Measurements from ENCODE around the gene SELENOP.

SELENOP gene

GRCh38 chr5:42798284-42799240, 13.1 kb downstream of the SELENOP start:
- no peak overlapping the region for H3K27ac ChIP-seq (ENCODE audit: insufficient read depth, low read depth, low read length, poor library complexity, severe bottlenecking)
- H3K9me3 ChIP-seq (ENCODE audit: control insufficient read depth, low read length), result no peaks in the 10 kb centered on the region
- no peaks in the 10 kb centered on the region for H3K4me1 ChIP-seq (ENCODE audit: control insufficient read depth, insufficient read depth, low read length)
- no peak overlapping the region for H3K4me3 ChIP-seq (ENCODE audit: insufficient read depth, low read depth, low read length)
- H3K36me3 ChIP-seq (ENCODE audit: control insufficient read depth, insufficient read depth, low read length), result no peaks in the 10 kb centered on the region
- 97 to 100% methylated on average over 5 of the region's 6 CpGs for WGBS, 2 experiments
- no peaks in the 10 kb centered on the region for H3K27me3 ChIP-seq (ENCODE audit: control insufficient read depth, insufficient read depth, low read length, poor library complexity, severe bottlenecking)

DNA sequence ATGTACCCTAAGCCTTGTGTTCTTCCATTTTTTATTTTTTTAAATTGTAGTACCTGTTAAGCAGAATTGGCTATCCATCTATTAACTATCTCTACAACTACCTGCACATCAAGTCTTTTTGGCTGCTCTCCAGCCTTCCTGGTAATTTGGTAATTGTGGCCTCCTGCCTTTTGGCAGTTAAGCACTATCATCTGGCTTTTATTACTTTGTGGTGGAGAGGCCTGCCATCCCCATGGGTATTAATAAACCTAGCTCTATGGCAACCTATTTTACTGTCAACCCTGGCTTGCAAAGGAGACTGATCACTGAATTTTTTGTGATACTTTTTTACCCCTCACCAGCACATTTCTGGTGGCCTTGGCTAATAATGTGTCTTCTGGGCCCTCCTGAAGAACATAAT, 20.5 kb downstream of the SELENOP start:
- no peaks in the 10 kb centered on the region for H3K4me1 ChIP-seq (ENCODE audit: control insufficient read depth, insufficient read depth, low read length)
- no peaks in the 10 kb centered on the region for H3K27me3 ChIP-seq (ENCODE audit: control insufficient read depth, insufficient read depth, low read length, poor library complexity, severe bottlenecking)
- H3K36me3 ChIP-seq (ENCODE audit: control insufficient read depth, insufficient read depth, low read length), result no peaks in the 10 kb centered on the region
- no peak overlapping the region for H3K27ac ChIP-seq (ENCODE audit: insufficient read depth, low read depth, low read length, poor library complexity, severe bottlenecking)
- no peak overlapping the region for H3K4me3 ChIP-seq (ENCODE audit: insufficient read depth, low read depth, low read length)
- no peaks in the 10 kb centered on the region for H3K9me3 ChIP-seq (ENCODE audit: control insufficient read depth, low read length)

DNA sequence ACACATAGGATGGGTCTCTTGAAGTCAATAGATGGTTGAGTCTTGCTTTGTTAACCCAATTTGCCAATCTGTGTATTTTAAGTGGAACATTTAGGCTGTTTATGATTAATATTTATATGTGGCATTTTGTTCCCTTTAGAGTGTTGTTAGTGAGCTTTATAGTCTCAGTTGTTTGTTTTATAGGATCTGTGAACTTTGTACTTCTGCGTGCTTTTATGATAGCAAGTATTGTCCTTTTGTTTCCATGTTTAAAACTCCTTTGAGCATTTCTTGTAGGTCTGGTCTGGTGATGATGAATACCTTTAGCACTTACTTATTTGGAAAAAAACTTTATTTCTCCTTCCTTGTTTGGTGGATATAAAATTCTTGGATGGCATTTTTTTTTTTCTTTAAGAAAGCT, 23.8 kb downstream of the SELENOP start:
- no peaks in the 10 kb centered on the region for H3K36me3 ChIP-seq (ENCODE audit: control insufficient read depth, insufficient read depth, low read length)
- H3K27ac ChIP-seq (ENCODE audit: insufficient read depth, low read depth, low read length, poor library complexity, severe bottlenecking), result no peak overlapping the region
- no peaks in the 10 kb centered on the region for H3K27me3 ChIP-seq (ENCODE audit: control insufficient read depth, insufficient read depth, low read length, poor library complexity, severe bottlenecking)
- no peaks in the 10 kb centered on the region for H3K9me3 ChIP-seq (ENCODE audit: control insufficient read depth, low read length)
- 100% methylated on average over 1 of the region's 1 CpG for WGBS, 2 experiments
- no peak overlapping the region for H3K4me3 ChIP-seq (ENCODE audit: insufficient read depth, low read depth, low read length)
- H3K4me1 ChIP-seq (ENCODE audit: control insufficient read depth, insufficient read depth, low read length), result no peaks in the 10 kb centered on the region

DNA sequence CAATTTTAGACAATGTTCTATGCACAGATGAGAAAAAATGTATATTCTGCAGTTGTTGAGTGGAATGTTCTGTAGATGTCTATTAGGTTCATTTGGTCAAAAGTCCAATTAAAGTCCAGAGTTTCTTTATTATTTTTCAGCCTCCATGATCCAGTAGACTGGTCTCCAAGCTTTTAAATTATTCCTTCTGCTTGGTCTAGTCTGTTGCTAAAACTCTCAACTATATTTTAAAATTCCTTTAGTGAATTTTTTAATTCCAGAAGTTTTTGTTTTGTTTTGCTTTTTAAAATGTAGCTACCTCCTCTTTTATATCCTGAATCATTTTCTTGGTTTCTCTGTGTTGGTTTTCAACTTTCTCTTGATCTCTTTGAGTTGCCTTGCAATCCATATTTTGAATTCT, 24.6 kb downstream of the SELENOP start:
- no peak overlapping the region for H3K27ac ChIP-seq (ENCODE audit: insufficient read depth, low read depth, low read length, poor library complexity, severe bottlenecking)
- no peaks in the 10 kb centered on the region for H3K36me3 ChIP-seq (ENCODE audit: control insufficient read depth, insufficient read depth, low read length)
- no peaks in the 10 kb centered on the region for H3K27me3 ChIP-seq (ENCODE audit: control insufficient read depth, insufficient read depth, low read length, poor library complexity, severe bottlenecking)
- no peaks in the 10 kb centered on the region for H3K4me1 ChIP-seq (ENCODE audit: control insufficient read depth, insufficient read depth, low read length)
- H3K4me3 ChIP-seq (ENCODE audit: insufficient read depth, low read depth, low read length), result no peak overlapping the region
- no peaks in the 10 kb centered on the region for H3K9me3 ChIP-seq (ENCODE audit: control insufficient read depth, low read length)

DNA sequence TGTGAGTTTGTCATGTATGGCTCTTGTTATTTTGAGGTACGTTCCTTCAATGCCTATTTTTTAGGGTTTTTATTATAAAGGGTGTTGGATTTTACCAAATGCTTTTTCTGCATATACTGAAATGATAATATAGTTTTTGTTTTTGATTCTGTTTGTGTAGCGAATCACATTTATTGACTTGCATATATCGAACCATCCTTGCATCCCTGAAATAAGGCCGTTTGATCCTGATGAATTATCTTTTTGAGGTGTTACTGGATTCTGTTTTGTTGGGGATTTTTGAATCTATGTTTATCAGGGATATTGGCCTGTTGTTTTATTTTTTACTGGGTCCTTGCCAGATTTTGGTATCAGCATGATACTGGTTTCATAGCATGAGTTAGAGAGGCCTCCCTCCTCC, 25.9 kb downstream of the SELENOP start:
- Histone ChIP-seq H3K9me3 (ENCODE audit: control insufficient read depth, low read length) (no peaks in the 10 kb centered on the region), H3K4me3 (ENCODE audit: insufficient read depth, low read depth, low read length) (no peak overlapping the region), H3K27me3 (ENCODE audit: control insufficient read depth, insufficient read depth, low read length, poor library complexity, severe bottlenecking) (no peaks in the 10 kb centered on the region), H3K36me3 (ENCODE audit: control insufficient read depth, insufficient read depth, low read length) (no peaks in the 10 kb centered on the region), H3K4me1 (ENCODE audit: control insufficient read depth, insufficient read depth, low read length) (no peaks in the 10 kb centered on the region), H3K27ac (ENCODE audit: insufficient read depth, low read depth, low read length, poor library complexity, severe bottlenecking) (no peak overlapping the region)
- WGBS, 2 experiments, result 90 to 92% methylated on average over 4 of the region's 4 CpGs

DNA sequence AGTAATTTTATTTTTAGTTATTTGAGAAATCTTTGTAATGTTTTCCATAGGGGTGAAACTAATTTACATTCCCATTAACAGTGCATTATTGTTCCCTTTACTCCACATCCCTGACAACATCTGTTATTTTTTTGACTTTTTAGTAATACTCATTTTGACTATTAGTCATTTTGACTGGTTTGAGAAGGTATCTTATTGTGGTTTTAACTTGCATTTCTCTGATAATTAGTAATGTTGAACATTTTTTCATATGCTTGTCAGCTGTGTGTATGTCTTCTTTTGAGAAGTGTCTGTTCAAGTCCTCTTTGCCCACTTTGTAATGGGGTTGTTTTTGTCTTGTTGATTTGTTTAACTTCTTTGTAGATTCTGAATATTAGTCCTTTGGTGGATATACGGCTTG, 27.6 kb downstream of the SELENOP start:
- no peaks in the 10 kb centered on the region for H3K9me3 ChIP-seq (ENCODE audit: control insufficient read depth, low read length)
- H3K4me3 ChIP-seq (ENCODE audit: insufficient read depth, low read depth, low read length), result no peak overlapping the region
- no peak overlapping the region for H3K27ac ChIP-seq (ENCODE audit: insufficient read depth, low read depth, low read length, poor library complexity, severe bottlenecking)
- no peaks in the 10 kb centered on the region for H3K27me3 ChIP-seq (ENCODE audit: control insufficient read depth, insufficient read depth, low read length, poor library complexity, severe bottlenecking)
- H3K36me3 ChIP-seq (ENCODE audit: control insufficient read depth, insufficient read depth, low read length), result no peaks in the 10 kb centered on the region
- WGBS, 2 experiments, result 88 to 92% methylated on average over 1 of the region's 1 CpG
- no peaks in the 10 kb centered on the region for H3K4me1 ChIP-seq (ENCODE audit: control insufficient read depth, insufficient read depth, low read length)

DNA sequence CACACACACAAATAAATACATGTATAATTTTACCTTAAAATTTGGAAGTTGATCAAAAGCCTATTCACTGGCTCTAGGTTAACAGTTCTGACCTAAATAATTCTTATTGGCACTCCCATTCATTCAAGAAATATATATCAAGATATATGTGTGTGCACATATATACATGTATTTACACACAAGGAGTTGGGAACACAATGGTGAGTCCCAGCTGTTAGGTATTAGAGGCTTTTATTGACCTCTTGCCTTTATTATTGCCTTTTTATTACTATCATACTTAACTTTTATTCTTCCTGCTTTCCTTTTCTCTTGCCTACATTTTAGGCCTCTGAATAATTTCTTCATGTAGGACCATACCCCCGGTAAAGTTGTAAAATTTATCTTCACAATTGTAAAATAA, 30.1 kb downstream of the SELENOP start:
- 96 to 97% methylated on average over 1 of the region's 1 CpG for WGBS, 2 experiments
- Histone ChIP-seq H3K27me3 (ENCODE audit: control insufficient read depth, insufficient read depth, low read length, poor library complexity, severe bottlenecking) (no peaks in the 10 kb centered on the region), H3K27ac (ENCODE audit: insufficient read depth, low read depth, low read length, poor library complexity, severe bottlenecking) (no peak overlapping the region), H3K4me3 (ENCODE audit: insufficient read depth, low read depth, low read length) (no peak overlapping the region), H3K4me1 (ENCODE audit: control insufficient read depth, insufficient read depth, low read length) (no peaks in the 10 kb centered on the region), H3K36me3 (ENCODE audit: control insufficient read depth, insufficient read depth, low read length) (no peaks in the 10 kb centered on the region), H3K9me3 (ENCODE audit: control insufficient read depth, low read length) (no peaks in the 10 kb centered on the region)

DNA sequence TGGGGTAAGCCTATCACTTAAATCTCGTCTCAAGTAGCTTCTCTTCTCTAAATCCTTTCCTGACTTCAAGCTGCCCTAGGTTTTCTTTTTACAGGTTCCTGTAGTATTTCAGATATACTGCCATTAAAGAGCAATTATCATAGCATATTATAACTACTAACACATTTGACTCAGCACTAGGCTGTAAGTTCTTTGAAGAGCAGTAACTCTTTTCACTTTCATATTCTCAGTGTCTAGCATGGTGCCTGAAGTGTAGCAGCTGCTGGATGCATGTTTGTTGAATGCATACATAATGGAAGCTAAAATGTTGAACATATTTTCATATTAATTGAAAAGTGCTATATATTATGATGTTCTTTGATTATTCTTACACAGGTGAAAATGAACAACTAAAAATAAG, 32.6 kb downstream of the SELENOP start:
- Histone ChIP-seq H3K27me3 (ENCODE audit: control insufficient read depth, insufficient read depth, low read length, poor library complexity, severe bottlenecking) (no peaks in the 10 kb centered on the region), H3K4me1 (ENCODE audit: control insufficient read depth, insufficient read depth, low read length) (no peaks in the 10 kb centered on the region), H3K9me3 (ENCODE audit: control insufficient read depth, low read length) (no peaks in the 10 kb centered on the region), H3K4me3 (ENCODE audit: insufficient read depth, low read depth, low read length) (no peak overlapping the region), H3K36me3 (ENCODE audit: control insufficient read depth, insufficient read depth, low read length) (no peaks in the 10 kb centered on the region), H3K27ac (ENCODE audit: insufficient read depth, low read depth, low read length, poor library complexity, severe bottlenecking) (no peak overlapping the region)
- WGBS, 2 experiments, result 95 to 100% methylated on average over 1 of the region's 1 CpG

DNA sequence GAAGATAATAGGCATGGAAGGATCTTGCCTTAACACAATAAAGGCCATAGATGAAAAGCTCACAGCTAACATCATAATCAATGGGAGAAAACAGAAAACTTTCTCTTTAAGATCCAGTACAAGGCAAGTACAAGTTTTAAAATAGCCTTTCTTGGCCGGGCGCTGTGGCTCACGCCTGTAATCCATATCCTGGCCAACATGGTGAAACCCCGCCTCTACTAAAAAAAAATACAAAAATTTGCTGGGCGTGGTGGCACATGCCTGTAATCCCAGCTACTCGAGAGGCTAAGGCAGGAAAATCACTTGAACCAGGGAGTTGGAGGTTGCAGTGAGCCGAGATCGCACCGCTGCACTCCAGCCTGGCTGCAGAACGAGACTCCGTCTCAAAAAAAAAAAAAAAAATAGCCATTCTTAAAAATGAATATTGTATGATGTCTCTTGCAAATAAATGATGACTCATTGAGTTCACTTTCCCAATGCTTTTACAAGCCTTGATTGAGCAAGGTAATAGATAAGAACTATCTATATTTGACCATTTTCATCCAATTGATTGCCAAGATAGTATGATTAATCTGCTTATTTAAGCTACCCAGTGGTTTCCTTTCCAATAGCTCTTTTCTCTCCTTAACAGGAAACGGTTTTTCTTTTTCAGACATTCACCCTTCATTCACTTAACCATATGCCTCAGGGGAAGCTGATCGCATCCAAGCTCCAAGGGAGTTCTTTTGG, 39.3 kb downstream of the SELENOP start:
- H3K27me3 ChIP-seq (ENCODE audit: control insufficient read depth, insufficient read depth, low read length, poor library complexity, severe bottlenecking), result no peaks in the 10 kb centered on the region
- H3K4me3 ChIP-seq (ENCODE audit: insufficient read depth, low read depth, low read length), result no peak overlapping the region
- H3K4me1 ChIP-seq (ENCODE audit: control insufficient read depth, insufficient read depth, low read length), result no peaks in the 10 kb centered on the region
- H3K9me3 ChIP-seq (ENCODE audit: control insufficient read depth, low read length), result no peaks in the 10 kb centered on the region
- no peak overlapping the region for H3K27ac ChIP-seq (ENCODE audit: insufficient read depth, low read depth, low read length, poor library complexity, severe bottlenecking)
- whole genome bisulfite sequencing, 2 experiments, result 91 to 92% methylated on average over 11 to 13 of the region's 13 CpGs
- no peaks in the 10 kb centered on the region for H3K36me3 ChIP-seq (ENCODE audit: control insufficient read depth, insufficient read depth, low read length)

DNA sequence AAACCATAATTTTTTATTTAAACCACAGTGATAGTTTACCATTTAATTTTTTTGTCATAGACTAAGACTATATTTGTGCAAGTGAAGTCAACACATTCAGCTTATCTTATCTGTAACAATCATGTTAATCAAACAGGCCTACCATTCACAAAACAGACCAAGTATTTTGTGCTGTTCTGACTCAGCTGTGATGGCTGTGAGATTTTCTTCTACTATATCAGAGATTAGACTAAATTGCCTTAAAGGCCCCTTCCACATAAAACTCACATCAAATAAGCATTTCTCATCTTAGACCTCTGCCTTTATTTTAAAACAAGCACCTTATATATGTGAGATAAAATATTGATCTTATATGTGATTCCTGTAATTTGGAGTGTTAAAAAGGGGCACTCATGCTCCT, 41.7 kb downstream of the SELENOP start:
- Histone ChIP-seq H3K9me3 (ENCODE audit: control insufficient read depth, low read length) (no peaks in the 10 kb centered on the region), H3K4me1 (ENCODE audit: control insufficient read depth, insufficient read depth, low read length) (no peaks in the 10 kb centered on the region), H3K4me3 (ENCODE audit: insufficient read depth, low read depth, low read length) (no peak overlapping the region), H3K27me3 (ENCODE audit: control insufficient read depth, insufficient read depth, low read length, poor library complexity, severe bottlenecking) (no peaks in the 10 kb centered on the region), H3K27ac (ENCODE audit: insufficient read depth, low read depth, low read length, poor library complexity, severe bottlenecking) (no peak overlapping the region), H3K36me3 (ENCODE audit: control insufficient read depth, insufficient read depth, low read length) (no peaks in the 10 kb centered on the region)

Data from ectodermal cell (in vitro differentiated cells).